Muscle of leg (tissue), 11 donors: Measurements from ENCODE around the gene ATP10B. TPM values are rescaled to one million over a fixed set of nuclear protein-coding genes. Genes with fewer than 3 reads are reported as not detected.
"Not testable (repeated sequence)": the region's sequence is repeated elsewhere in the genome, so short reads cannot be mapped to it uniquely, and the experiment has no call there.

Experiments used
- DNase-seq: peaks from one replicate; pipeline ENCODE4 v3.0.0; 2013
- H3K27ac ChIP-seq: one replicate; pipeline ENCODE4 v1.5.1; 2013; ENCODE audit warnings: mild to moderate bottlenecking, low read length, control low read depth
- H3K27me3 ChIP-seq: one replicate; pipeline ENCODE4 v1.6.1; 2013; ENCODE audit warnings: low read length; ENCODE audit not compliant: control insufficient read depth, insufficient read depth
- H3K36me3 ChIP-seq: one replicate; pipeline ENCODE4 v1.6.1; 2013; ENCODE audit warnings: low read length; ENCODE audit not compliant: control insufficient read depth, insufficient read depth
- H3K4me1 ChIP-seq: one replicate; pipeline ENCODE4 v1.6.1; 2013; ENCODE audit warnings: low read length; ENCODE audit not compliant: control insufficient read depth, insufficient read depth
- H3K4me3 ChIP-seq: one replicate; pipeline ENCODE4 v1.5.1; 2013; ENCODE audit warnings: low read length, control low read depth
- H3K9me3 ChIP-seq: replicated peaks from 2 replicates; pipeline ENCODE4 v1.6.1; 2013; ENCODE audit warnings: low read depth, low read length; ENCODE audit not compliant: control insufficient read depth
- WGBS: methylation state at CpG from one replicate; pipeline ENCODE4 v1.1.5; 2013; ENCODE audit warnings: missing lambda C conversion rate; ENCODE audit not compliant: insufficient coverage; 5-methylcytosine and 5-hydroxymethylcytosine counted together
- polyA plus RNA-seq, 8 donors: library from polyadenylated mRNA; unstranded; fragments of 120-200 nt; gene quantifications; one replicate each; pipeline versions ENCODE4 v1.2.1 to v1.2.3, GENCODE V29; 2013; ENCODE audit warnings: inconsistent platforms in 1 of 8, low replicate concordance in 1 of 8; ENCODE audit not compliant: insufficient read length in 8 of 8, insufficient read depth in 1 of 8
- total RNA-seq: library from RNA; stranded (reverse); fragments of 120-200 nt; gene quantifications from one replicate; pipeline ENCODE4 v1.2.4, GENCODE V29; 2013

The ATP10B gene
- total and polyA plus RNA-seq, 9 donors: 0.24 to 1.4 (median 0.60) TPM

DNA sequence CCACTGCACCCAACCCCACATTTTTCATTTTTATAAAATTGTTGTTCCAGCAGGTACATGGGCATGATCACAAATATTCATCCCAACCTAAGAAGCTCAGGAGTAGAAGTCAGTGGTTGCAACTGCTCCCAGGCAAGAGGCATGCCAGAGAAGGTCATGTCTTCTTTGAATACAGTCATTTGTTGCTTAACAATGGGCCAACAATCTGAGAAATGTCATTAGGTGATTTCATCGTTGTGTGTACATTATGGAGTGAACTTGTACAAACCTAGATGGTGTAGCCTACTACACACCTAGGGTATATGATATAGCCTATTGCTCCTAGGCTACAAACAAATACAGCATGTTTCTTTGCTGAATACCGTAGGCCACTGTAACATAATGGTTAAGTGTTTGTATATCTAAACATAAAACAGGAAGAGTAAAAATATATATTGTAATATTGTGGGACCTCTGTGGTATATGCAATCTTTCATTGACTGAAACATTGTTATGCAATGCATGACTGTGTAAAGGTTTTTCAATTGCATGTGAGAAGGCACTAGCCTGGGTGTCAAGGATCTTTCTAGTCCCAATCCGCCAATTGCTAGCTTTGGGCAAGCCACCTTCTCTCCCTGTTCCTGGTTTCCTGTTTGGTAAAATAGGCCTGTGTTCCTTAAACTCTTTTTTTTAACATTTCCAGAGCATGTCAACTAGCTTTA lies 27.6 kb downstream of the ATP10B start:
- Histone ChIP-seq H3K27me3 (no peaks in the 10 kb centered on the region), H3K4me3 (no peak overlapping the region), H3K4me1 (no peaks in the 10 kb centered on the region), H3K9me3 (peaks cover 7% of the 10 kb centered on the region), H3K36me3 (no peaks in the 10 kb centered on the region), H3K27ac (no peak overlapping the region)
- no CpG with 5 or more reads among the region's 3 CpGs for WGBS
- no peak for DNase-seq

DNA sequence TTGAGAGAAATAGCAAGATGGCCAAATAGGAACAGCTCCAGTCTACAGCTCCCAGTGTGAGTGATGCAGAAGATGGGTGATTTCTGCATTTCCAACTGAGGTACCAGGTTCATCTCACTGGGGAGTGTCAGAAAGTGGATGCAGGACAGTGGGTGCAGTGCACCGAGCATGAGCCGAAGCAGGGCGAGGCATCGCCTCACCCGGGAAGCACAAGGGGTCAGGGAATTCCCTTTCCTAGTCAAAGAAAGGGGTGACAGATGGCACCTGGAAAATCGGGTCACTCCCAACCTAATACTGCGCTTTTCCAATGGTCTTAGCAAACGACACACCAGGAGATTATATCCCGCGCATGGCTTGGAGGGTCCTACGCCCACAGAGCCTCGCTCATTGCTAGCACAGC lies 39.0 kb downstream of the ATP10B start:
- H3K9me3 ChIP-seq, H3K27me3 ChIP-seq, H3K27ac ChIP-seq, DNase-seq, H3K4me3 ChIP-seq, H3K4me1 ChIP-seq, H3K36me3 ChIP-seq: not testable (repeated sequence)
- no CpG with 5 or more reads among the region's 12 CpGs for WGBS

DNA sequence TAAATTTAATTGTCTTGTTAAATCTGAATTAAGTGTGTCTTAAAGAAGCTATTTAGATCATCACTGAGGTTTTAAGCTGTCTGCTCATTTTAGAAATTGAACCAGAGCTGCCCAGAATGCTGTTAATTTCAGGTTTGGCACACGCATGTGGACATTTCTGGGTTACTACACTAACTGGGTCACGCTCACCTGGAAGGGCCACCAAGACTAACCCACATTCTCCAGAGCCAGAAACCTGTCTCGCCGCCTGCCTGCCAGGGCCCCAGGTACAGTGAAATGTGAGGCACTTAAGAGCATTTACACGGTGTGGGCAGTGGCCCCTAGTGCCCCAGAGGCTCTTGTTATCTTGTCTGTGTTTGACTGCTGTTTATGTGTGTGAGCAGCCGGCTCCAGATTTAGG lies 46.6 kb downstream of the ATP10B start:
- no peak overlapping the region for H3K27ac ChIP-seq
- H3K36me3 ChIP-seq: no peaks in the 10 kb centered on the region
- no peak for DNase-seq
- 66% methylated on average over 4 of the region's 6 CpGs for WGBS
- no peaks in the 10 kb centered on the region for H3K4me1 ChIP-seq
- H3K4me3 ChIP-seq: no peak overlapping the region
- H3K9me3 ChIP-seq: no peaks in the 10 kb centered on the region
- no peaks in the 10 kb centered on the region for H3K27me3 ChIP-seq

DNA sequence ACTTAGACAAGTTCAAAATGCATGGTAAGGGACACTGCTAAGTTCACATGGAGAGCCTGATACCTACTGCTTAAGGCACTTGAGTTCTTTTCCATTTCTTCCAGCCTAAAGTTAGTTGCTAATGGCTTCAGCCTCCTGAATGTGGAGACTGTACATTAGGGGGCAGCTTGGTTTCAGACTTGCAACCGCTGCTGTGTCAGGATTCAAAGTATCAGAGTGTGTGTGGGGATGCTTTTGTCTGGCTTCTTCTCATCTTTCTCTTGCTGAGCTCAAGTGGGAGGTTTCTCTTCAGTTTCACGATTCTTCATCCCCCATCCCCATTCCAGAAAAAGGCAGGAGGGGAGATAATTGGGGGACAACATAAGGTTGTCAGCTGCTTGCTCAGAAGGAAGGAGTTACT lies 49.4 kb downstream of the ATP10B start:
- Histone ChIP-seq H3K4me3 (no peak overlapping the region), H3K27me3 (no peaks in the 10 kb centered on the region), H3K27ac (no peak overlapping the region), H3K36me3 (no peaks in the 10 kb centered on the region), H3K4me1 (no peaks in the 10 kb centered on the region), H3K9me3 (no peaks in the 10 kb centered on the region)
- WGBS: no CpG with 5 or more reads among the region's 2 CpGs
- peak; percentile 35 for DNase-seq

DNA sequence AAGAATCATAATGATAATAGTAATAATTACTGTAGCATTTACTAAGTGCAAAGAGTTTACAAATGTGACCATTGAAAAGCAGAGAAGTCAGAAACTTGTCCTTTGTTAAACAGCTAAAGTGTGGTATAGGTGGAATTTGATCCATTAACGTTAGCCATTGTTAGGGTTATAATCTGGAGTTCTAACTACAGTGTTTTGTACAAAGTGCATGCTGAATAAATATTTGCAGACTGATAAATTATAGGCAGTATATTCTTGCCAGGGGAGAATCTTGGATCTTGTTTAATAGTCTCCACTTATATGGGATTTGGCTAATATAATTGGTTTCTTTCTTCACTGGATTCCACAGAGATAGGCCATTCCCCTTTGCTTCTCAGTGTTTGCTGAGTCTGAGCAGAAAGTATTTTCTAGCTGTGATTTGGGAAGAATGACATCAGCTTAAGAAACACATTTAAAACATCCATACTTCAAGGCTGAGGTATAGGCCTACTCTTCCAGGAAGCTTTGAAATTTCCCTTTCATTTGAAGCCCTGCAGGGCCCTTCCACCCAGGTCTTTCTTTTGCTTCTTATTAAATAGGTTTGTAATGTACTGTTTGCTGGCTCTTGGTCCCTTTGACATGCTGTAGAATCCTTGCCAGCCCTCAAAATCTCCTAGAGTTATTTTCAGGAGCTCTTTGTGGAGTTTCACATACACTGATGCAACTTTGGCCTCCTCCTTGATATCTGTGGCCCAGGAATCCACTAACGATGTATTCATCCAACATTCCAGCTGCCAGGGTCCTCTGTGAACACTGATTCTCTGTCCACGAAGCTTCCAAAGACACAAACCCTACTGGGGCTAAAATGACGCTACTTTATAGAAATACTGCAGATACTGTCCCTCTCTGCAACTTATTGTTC lies 51.4 kb downstream of the ATP10B start:
- no peaks in the 10 kb centered on the region for H3K36me3 ChIP-seq
- no peaks in the 10 kb centered on the region for H3K9me3 ChIP-seq
- WGBS: 40% methylated on average over 3 of the region's 4 CpGs
- H3K27me3 ChIP-seq: no peaks in the 10 kb centered on the region
- peak; percentile 85 for DNase-seq
- H3K4me3 ChIP-seq: no peak overlapping the region
- no peaks in the 10 kb centered on the region for H3K4me1 ChIP-seq
- no peak overlapping the region for H3K27ac ChIP-seq

DNA sequence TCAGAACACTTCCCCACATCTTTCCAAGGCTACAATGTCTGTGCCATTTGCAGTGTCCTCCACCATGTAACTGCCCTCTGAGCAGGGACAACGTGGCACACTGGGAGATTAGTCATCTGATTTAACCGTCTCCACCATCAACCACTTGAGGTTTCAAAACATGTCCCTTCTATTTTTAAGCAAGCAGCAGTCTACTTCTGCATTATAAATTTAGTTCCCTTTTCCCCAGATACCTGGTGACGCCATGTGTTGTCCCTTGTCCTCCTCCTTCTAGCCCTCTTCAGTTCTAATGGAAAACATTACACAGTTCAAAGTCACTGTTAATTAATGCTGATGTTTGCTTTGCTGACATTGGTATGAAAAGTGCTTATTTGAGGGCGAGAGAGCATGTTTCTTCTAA lies 52.8 kb downstream of the ATP10B start:
- H3K9me3 ChIP-seq: no peaks in the 10 kb centered on the region
- H3K4me1 ChIP-seq: no peaks in the 10 kb centered on the region
- 76% methylated on average over 2 of the region's 4 CpGs for WGBS
- no peaks in the 10 kb centered on the region for H3K36me3 ChIP-seq
- H3K4me3 ChIP-seq: no peak overlapping the region
- DNase-seq: peak; percentile 7
- no peaks in the 10 kb centered on the region for H3K27me3 ChIP-seq
- no peak overlapping the region for H3K27ac ChIP-seq

DNA sequence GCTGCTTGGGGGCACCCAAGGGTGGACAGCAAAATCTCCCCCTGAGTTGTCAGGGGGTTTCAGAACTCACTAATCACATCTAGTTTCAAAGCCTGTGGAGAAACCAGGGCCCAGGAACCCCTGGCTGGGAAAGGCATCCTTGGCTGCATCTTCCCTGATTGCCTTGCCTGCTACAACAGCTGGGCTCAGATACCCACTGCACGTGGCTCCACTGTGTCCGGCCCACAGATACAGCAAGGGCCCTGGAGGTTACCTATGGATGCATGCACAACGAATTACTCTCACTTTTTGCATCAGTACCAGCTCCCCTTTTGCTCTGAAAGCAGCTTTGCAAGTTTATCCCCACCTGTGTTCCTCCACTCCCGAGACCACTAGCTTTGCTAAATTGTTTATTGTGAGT lies 55.0 kb downstream of the ATP10B start:
- H3K9me3 ChIP-seq: no peaks in the 10 kb centered on the region
- no peaks in the 10 kb centered on the region for H3K27me3 ChIP-seq
- no peaks in the 10 kb centered on the region for H3K36me3 ChIP-seq
- 66% methylated on average over 3 of the region's 4 CpGs for WGBS
- DNase-seq: no peak
- H3K4me1 ChIP-seq: no peaks in the 10 kb centered on the region
- no peak overlapping the region for H3K4me3 ChIP-seq
- H3K27ac ChIP-seq: no peak overlapping the region

DNA sequence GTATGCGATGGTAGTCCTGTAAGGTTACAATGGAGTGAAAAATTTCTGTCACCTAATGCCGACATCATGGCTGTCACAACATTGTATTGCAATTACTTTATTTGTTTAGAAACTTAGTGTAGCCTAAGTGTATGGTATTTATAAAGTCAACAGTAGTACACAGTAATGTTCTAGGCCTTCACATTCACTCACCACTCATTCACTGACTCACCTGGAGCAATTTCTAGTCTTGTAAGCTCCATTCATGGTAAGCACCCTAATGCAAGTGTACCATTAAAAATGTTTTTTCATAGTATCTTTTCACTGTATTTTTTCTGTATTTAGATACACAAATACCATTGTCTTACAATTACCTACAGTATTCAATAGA lies 58.5 kb downstream of the ATP10B start:
- Histone ChIP-seq H3K27me3 (no peaks in the 10 kb centered on the region), H3K4me1 (no peaks in the 10 kb centered on the region), H3K27ac (no peak overlapping the region), H3K4me3 (no peak overlapping the region), H3K36me3 (no peaks in the 10 kb centered on the region), H3K9me3 (no peaks in the 10 kb centered on the region)
- WGBS: no CpG with 5 or more reads among the region's 2 CpGs
- DNase-seq: no peak

DNA sequence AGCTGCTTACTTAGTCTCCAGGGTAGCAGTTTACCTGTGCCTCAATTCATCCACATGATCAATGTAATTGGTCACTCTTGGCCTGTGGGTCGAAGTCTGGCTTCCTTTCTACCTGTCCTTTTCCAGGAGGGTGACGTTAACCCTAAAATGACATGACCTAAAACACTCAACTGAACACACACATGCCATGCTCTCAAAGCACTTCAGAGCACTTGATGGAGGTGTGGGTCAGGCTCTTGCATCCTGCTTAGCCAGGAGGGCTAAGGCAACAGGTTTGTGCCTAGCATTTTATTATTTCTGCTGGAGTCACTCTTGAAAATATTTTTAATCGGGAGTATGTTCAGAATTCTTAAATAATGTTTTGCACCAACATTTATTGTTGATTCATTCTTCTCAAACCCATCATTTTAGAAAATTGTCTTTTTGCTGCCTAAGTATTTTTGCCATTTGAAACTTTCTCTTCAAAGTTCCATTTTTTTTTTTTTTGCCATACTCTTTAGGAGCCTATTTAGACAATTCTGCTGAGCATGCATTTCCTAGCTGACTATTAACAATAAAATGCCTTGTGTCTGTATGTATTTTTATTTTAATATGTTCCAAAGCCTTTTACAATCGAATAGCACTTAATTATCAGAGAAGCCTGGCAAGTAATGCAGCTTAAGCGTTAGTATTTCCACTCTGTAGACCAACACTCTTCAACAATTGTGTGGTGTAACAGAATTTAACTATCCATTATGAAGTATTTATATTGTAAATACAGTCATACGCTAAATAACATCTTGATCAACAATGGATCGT lies 59.1 kb downstream of the ATP10B start:
- Histone ChIP-seq H3K27me3 (no peaks in the 10 kb centered on the region), H3K4me3 (no peak overlapping the region), H3K9me3 (no peaks in the 10 kb centered on the region), H3K4me1 (no peaks in the 10 kb centered on the region), H3K27ac (no peak overlapping the region), H3K36me3 (no peaks in the 10 kb centered on the region)
- no peak for DNase-seq
- WGBS: 80% methylated on average over 2 of the region's 7 CpGs

DNA sequence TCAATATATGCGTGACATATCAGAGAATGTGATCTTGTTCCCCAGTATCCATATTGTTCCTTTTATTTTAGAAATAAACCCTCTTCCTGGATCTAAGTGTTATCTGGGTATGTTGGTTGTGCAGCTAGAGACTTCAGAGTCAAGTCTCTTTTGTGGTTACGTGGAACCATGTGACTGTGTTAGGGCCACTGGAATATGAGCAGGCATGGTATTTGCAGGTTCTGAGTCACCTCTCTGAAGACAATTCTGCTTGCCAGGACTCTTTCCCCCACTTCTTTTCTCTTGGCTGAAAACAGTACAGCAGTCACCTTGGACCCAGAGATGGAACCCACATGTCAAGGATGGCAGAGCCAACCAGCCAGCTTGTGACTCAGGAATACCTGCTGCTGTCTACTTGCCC lies 59.7 kb downstream of the ATP10B start:
- H3K36me3 ChIP-seq: no peaks in the 10 kb centered on the region
- H3K4me3 ChIP-seq: no peak overlapping the region
- H3K9me3 ChIP-seq: no peaks in the 10 kb centered on the region
- no peak overlapping the region for H3K27ac ChIP-seq
- no peaks in the 10 kb centered on the region for H3K27me3 ChIP-seq
- no peak for DNase-seq
- H3K4me1 ChIP-seq: no peaks in the 10 kb centered on the region
- WGBS: 100% methylated on average over 1 of the region's 2 CpGs
